B cell (primary cell): ENCODE data around the gene ALG1L2.
"Not testable (repeated sequence)": the region's sequence is repeated elsewhere in the genome, so short reads cannot be mapped to it uniquely, and the experiment has no call there.

Experiments used
- CTCF ChIP-seq: fragments of 200-600 bp; IDR thresholded peaks from one replicate; pipeline ENCODE4 v1.8.0; 2022; ENCODE audit warnings: antibody characterized with exemption, mild to moderate bottlenecking
- EZH2 ChIP-seq: IDR thresholded peaks from 2 replicates; pipeline ENCODE4 v1.6.1; 2012; ENCODE audit warnings: borderline replicate concordance, low read depth, mild to moderate bottlenecking, moderate library complexity, low read length; ENCODE audit not compliant: insufficient read depth, poor library complexity, severe bottlenecking

GRCh38 chr3:130145456-130145855 lies 63.8 kb downstream of the ALG1L2 start:
- TF ChIP-seq EZH2, CTCF: not testable (repeated sequence)
